Hematopoietic multipotent progenitor cell treated with erythropoietin and hydrocortisone succinate and interleukin-3 and kit ligand, for 8 days (in vitro differentiated cells): ENCODE results near the gene TMEM98.
"Not testable (repeated sequence)": the region's sequence is repeated elsewhere in the genome, so short reads cannot be mapped to it uniquely, and the experiment has no call there.

ENCODE experiments used
- DNase-seq: peaks from one replicate; pipeline ENCODE4 v3.0.0-alpha.2; 2015

The TMEM98 gene

DNA sequence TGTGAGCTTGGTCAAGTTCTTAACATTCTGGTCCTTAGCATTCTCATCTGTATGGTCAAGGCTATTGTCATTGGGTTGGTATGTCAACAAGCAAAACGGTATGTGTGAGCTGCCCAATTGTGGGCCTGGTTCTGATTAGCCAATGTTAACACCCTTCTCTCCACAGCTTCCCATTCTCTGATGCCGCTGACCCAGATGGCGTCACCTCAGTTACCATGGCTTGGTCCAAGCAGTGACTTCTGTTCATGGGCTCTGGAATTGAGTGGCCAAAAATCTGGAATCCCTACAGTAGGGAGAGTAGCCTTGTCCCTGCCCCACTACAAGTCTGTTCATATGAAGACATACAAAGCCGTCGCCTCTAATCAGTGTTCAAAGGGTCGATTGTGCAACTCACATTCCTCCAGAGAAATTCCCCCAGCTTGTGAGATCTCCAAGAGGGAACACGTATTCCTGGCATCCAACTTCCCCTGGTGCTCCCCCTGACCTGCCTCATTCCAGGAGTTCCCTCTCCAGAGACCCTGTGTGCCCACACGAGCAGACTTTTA lies 15.8 kb downstream of the TMEM98 start:
- no peak for DNase-seq

DNA sequence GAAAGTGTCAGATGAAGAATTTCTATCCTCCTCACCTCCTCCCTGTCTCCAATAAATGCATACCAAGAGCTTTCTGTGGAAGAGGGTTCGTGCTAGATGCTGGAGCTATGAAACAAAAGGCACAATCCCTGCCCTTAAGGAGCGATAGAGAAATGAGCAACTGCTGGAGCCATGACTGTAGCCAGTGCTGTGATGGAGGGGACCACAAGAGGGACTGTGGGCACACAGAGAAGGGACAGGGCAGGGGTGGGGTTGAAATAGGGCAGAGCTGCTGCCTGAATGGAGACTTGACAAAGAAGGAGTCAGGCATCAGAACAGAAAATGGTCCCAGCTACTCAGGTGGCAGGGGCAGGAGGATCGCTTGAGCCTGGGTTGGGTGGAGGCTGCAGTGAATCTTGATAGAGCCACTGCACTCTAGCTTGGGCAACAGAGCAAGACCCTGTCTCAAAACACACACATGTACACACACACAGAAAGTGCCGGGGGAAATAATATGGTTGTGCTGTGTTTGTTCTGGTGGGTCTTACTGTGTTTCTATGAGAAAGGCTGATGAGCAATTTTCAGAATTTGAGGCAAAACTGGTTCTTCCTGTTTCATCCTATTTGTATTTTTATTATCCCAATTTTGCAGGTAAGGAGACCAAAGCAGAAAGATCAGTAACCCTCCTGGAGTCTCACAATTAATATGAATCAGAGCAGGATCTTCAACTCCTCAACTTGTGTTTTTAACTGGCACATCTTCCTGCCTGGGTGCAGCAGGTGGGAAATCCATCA lies 16.5 kb downstream of the TMEM98 start:
- DNase-seq = peak; percentile 36

DNA sequence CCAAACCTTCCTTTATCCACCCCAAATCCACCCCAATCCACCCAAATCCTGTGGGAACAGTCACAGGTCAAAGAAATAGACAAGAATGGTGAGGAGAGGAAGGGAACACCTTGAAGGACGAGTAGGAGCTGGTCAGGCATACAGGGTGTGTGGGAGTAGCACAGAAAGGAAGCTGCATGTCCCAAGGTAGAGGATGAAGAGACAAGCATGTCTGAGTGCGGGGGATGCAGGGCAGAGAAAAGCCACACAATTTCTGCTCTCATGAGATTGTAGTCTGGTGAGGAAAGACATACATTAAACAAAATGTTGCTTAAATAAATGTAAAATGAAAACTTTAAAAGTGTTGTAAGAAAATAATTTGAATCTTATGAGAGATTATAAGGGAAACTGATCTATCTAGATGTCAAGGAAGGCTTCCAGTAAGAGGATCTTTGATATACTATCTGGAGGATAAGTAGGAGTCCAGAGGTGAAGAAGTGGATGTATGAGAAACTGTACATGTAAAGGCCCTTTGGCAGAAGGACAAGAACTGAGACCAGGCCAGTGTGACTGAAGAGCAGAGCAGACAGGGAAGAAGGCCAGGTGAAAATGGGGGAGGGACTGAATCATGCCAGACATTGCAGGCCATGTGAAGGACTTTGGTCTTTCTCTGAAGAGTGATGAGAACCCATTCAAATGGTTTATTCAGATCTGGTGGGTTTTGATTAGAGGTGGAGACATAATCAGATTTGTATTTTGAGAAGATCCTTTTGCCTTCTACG lies 18.6 kb downstream of the TMEM98 start:
- DNase-seq = no peak

- DNase-seq = no peak
Measured at GRCh38 chr17:32947736-32948135, 19.8 kb downstream of the TMEM98 start.

DNA sequence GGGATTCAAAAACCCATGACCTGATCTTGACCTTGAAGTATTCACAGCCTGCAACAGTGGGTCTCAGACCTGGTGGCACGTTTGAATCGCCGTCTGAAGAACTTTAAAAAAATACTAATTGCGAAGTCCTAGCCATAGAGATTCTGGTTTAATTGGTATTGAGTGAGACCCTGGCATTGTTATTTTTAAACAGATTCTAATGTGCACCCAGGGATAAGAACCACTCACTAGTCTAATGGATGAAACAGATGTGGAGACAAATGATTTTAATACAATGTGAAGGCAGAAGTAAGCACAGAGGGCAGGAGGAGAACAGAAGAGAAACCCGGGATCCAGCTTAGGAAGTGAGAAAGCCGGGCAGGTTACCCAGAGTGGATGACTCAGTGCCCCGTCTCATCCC lies 21.2 kb downstream of the TMEM98 start:
- no peak for DNase-seq

DNA sequence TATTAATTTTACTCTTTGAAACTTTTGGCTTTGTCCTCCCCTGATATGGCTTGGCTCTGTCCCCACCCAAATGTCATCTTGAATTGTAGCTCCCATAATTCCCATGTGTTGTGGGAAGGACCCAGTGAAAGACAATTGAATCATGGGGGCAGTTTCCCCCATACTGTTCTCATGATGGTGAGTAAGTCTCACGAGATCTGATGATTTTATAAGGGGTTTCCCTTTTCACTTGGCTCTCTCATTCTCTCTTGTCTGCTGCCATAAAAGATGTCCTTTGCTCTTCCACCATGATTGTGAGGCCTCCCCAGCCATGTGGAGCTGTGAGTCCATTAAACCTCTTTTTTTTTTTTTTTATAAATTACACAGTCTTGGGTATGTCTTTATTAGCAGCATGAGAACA lies 24.5 kb downstream of the TMEM98 start:
- not testable (repeated sequence) for DNase-seq

- no peak for DNase-seq
Measured at GRCh38 chr17:32953045-32953444, 25.1 kb downstream of the TMEM98 start.

- DNase-seq = no peak
Measured at GRCh38 chr17:32953857-32954256, 25.9 kb downstream of the TMEM98 start.

DNA sequence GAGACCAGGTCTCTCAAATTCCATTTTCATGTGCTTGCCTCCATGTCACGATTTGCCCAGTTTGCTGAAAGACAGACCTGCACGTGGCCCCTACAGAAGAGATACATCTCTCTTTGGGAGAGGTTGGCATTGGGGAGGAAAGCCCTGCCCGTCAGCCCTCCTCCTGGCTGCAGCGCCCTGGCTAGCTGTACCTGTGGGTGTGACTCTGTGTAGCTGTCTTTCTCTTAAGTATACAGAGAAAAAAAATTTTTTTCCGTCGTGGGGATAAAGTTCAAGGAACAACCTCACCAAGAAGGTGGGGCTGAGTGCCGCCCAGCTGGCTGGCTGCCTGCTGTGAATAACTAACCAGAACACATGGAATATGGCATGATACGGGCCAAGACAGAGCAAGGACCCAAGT lies 26.5 kb downstream of the TMEM98 start:
- no peak for DNase-seq

GRCh38 chr17:32955155-32955554 lies 27.2 kb downstream of the TMEM98 start:
- no peak for DNase-seq

- DNase-seq = no peak
Measured at GRCh38 chr17:32956240-32956970, 28.5 kb downstream of the TMEM98 start.

- no peak for DNase-seq
Measured at GRCh38 chr17:32958418-32958817, 30.5 kb downstream of the TMEM98 start.

DNA sequence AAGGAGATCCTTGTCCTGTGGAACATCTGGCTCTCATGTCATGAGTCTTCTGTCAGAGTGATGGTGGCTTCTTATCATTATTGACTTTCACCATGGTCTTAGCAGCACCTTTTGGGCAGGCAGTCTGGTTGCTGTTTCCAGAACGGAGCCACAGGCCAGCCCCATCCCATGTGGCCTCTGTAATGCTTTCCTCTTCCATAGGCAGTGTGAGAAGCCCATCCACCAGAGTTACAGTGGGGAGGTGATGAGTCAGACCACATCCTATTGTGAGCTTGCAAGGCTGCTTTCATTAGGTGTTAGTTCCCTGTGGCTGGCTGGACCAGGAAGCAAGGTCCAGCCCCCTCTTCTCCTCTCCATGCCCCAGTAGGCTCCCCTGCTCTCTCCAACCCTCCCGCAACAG lies 32.9 kb downstream of the TMEM98 start:
- DNase-seq = no peak

- peak; percentile 82 for DNase-seq
Measured at GRCh38 chr17:32962320-32962711, 34.4 kb downstream of the TMEM98 start.

- no peak for DNase-seq
Measured at GRCh38 chr17:32964541-32964940, 36.6 kb downstream of the TMEM98 start.

DNA sequence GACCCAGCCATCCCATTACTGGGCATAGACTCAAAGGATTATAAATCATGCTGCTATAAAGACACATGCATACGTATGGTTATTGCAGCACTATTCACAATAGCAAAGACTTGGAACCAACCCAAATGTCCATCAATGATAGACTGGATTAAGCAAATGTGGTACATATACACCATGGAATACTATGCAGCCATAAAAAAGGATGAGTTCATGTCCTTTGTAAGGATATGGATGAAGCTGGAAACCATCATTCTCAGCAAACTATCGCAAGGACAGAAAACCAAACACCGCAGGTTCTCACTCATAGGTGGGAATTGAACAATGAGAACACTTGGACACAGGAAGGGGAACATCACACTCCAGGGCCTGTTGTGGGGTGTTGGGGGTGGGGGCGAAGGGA lies 41.3 kb downstream of the TMEM98 start:
- DNase-seq = not testable (repeated sequence)

- DNase-seq = no peak
Measured at GRCh38 chr17:32970281-32970680, 42.3 kb downstream of the TMEM98 start.

DNA sequence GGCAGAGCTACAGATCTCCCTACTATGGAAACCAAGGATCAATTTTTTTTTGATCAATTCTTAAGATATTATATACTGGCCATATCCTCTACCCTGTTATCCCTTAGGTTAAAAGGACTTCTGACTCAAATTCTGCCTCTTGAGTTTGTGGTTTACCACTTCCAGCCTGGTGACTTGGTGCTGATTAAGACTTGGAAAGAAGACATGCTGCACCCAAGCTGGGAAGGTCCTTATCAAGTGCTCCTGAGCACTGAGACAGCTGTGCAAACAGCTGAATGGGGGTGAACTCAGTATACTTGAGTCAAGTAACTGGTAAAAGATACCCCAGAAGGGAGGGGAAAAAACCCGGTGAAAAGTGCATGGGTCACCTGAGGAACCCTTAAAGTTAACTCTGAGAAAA lies 43.2 kb downstream of the TMEM98 start:
- DNase-seq = peak; percentile 98

DNA sequence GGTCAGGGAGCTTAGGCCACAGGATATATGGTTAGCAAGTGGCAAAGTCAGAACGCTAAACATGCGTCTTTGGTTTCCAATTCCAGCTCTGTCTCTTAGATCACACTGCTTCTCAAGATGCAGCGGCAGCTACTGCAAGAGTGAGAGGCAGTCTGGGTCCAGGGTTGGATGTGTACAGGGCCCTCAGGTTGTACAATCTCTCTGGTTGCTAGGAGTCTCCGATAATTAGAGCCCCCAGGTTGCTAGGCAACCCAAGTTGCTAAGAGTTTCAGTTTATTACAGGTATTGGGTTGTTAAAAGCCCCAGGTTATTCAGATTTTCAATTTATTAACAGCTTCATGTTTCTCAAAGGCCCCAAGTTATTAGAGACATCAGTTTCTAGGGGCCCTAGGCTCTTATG lies 48.2 kb downstream of the TMEM98 start:
- DNase-seq = no peak

DNA sequence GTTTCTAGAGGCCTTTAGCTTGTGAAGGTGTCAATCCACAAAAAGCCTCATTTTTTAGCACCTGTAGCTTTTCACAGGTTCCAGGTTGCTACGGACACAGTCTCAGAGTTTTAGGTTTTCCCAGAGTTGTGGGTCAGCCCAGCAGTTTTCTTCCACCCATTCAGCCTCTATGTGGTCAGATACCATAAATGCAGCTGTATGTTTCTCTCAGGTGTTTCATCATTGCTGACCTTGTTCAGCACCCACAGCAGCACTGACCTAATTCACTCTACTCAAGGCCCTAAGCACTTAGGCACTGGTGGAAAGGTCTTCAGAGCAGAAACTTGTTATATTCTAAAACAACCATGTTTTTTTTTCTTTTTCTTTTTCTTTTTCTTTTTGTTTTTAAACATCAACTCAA lies 48.7 kb downstream of the TMEM98 start:
- DNase-seq = no peak

- no peak for DNase-seq
Measured at GRCh38 chr17:32980230-32980629, 52.3 kb downstream of the TMEM98 start.

- not testable (repeated sequence) for DNase-seq
Measured at GRCh38 chr17:32981611-32982010, 53.7 kb downstream of the TMEM98 start.

DNA sequence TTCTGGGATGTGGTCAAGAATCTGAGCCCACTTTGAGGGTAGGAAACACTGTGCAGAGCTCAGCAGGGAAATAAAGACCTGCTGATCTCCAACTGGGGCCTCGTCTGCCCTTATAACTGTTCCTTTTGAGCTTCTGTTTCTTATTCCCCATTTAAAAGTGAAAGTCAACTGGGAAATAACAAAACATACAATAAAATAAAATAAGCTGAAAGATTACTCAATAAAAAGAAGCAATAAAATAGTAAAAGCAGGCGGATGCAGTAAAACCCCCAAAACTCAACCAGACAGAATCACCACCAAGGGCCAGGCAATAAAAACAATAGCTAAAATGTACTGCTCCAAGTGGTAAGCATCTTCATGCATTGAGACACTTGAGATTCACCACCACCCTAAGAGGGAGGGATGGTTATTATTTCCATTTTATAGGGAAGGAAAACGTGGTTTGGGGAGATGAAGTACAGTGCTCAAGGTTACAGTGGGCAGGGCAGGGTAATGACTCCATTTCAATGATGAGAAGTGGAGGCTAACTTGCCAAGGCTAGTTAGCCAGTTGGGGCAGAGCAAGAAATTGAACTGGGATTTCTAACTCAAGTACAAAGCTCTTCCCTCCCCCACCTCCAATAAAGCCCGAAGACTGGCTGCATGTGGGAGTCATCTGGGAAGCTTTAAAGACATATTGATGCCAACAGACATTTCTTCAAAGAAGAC lies 57.2 kb downstream of the TMEM98 start:
- DNase-seq = no peak
